Right lobe of liver (tissue), 4 donors: ENCODE measurements around the gene RTF1.

Experiments used
- CTCF ChIP-seq, 4 donors: fragments of 200-600 bp in 3 of 4; fragments of 450-650 bp in 1 of 4; IDR thresholded peaks; one replicate each; pipeline versions ENCODE4 v1.5.1 to v1.8.0; 2016 to 2022; ENCODE audit warnings: antibody characterized with exemption in 4 of 4, mild to moderate bottlenecking in 2 of 4
- POLR2A ChIP-seq: fragments of 450-650 bp; IDR thresholded peaks from one replicate; pipeline ENCODE4 v1.6.1; 2017; ENCODE audit warnings: antibody characterized with exemption, mild to moderate bottlenecking
- donor health status: DM: no; HTN: no; CAD: no.
- donor health status: DM: no; HTN: no; CAD: no.
- donor health status: DM: no; HTN: yes; CAD: no.

DNA sequence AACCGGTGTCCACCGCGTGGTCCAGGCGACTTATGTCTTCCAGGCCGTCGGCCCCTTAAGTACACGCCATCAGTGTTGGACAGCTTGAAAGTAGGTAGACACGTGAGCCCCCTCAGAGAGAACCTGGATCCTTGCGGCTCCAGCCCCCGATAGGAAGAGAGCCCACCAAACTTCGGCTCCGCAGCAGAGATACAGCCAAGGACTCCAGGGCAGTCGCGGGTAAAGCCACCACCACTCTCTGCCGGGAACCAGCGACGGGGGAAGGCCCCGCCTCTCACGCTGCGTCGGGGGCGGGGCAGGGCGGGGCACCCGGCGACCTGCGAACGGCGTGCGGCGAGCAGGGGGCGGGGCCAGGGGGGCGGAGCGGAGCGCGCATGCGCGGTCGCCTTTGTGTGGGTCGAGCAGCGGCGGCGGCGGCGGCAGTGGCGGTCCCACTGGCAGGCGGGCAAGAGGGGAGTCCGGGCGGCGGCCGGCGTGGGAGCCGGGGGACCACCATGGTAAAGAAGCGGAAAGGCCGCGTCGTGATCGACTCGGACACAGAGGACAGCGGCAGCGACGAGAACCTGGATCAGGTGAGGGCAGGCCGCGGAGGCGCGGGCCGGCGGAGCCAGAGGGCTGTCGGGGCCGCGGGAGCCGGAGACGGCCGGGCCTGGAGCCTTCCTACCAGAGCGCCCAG, at the start of gene RTF1:
- TF ChIP-seq CTCF (IDR thresholded peaks at IDR 0.05) (no peak), POLR2A (peak; percentile 83)
